Astrocyte (in vitro differentiated cells and primary cell): ENCODE measurements around the gene CHST6. TPM values are rescaled to one million over a fixed set of nuclear protein-coding genes. Genes with fewer than 3 reads are reported as not detected.
A peak's percentile ranks its signal among the peaks of the same experiment; 100 is the strongest.

Experiments used
- DNase-seq: peaks from one replicate; pipeline ENCODE4 v3.0.0-alpha.2; 2010; ENCODE audit warnings: low read depth
- FAIRE-seq: peaks from 2 replicates; lab custom pipeline; 2011; peaks lifted over from hg19 to GRCh38; lab: Jason Lieb, UNC
- H2AFZ ChIP-seq: 2 replicates; pipeline ENCODE4 v1.6.0; 2012; ENCODE audit warnings: low read depth, low read length, inconsistent platforms
- H3K27ac ChIP-seq: 2 replicates; pipeline ENCODE4 v1.5.1; 2011; ENCODE audit warnings: low read depth, low read length, inconsistent platforms
- H3K27me3 ChIP-seq: 2 replicates; pipeline ENCODE4 v1.6.0; 2011; ENCODE audit warnings: low read length, inconsistent platforms; ENCODE audit not compliant: insufficient read depth
- H3K36me3 ChIP-seq: 2 replicates; pipeline ENCODE4 v1.5.1; 2011; ENCODE audit warnings: low read length, inconsistent platforms; ENCODE audit not compliant: insufficient read depth
- H3K4me1 ChIP-seq: 2 replicates; pipeline ENCODE4 v1.5.1; 2011; ENCODE audit warnings: low read length, inconsistent platforms; ENCODE audit not compliant: insufficient read depth
- H3K4me2 ChIP-seq: 2 replicates; pipeline ENCODE4 v1.6.0; 2012; ENCODE audit warnings: low read length, inconsistent platforms
- H3K4me3 ChIP-seq: 2 replicates; pipeline ENCODE4 v1.5.1; 2011; ENCODE audit warnings: low read depth, mild to moderate bottlenecking, low read length, inconsistent platforms; ENCODE audit not compliant: insufficient read depth
- H3K79me2 ChIP-seq: 2 replicates; pipeline ENCODE4 v1.6.0; 2012; ENCODE audit warnings: mild to moderate bottlenecking, low read length, inconsistent platforms; ENCODE audit not compliant: insufficient read depth
- H3K9ac ChIP-seq: 2 replicates; pipeline ENCODE4 v1.6.0; 2012; ENCODE audit warnings: mild to moderate bottlenecking, low read length, inconsistent platforms
- H3K9me3 ChIP-seq: 2 replicates; pipeline ENCODE4 v1.5.1; 2012; ENCODE audit warnings: low read depth, mild to moderate bottlenecking, low read length, inconsistent platforms; ENCODE audit not compliant: insufficient read depth
- H4K20me1 ChIP-seq: 2 replicates; pipeline ENCODE4 v1.6.0; 2012; ENCODE audit warnings: low read length, inconsistent platforms; ENCODE audit not compliant: insufficient read depth
- H3K27ac Mint-ChIP-seq: one replicate; pipeline ENCODE4 v1.8.0; 2021; ENCODE audit warnings: mild to moderate bottlenecking, mixed read lengths; ENCODE audit not compliant: unreplicated experiment
- H3K27me3 Mint-ChIP-seq: one replicate; pipeline ENCODE4 v1.8.0; 2021; ENCODE audit warnings: low read depth, mixed read lengths; ENCODE audit not compliant: unreplicated experiment
- H3K36me3 Mint-ChIP-seq: one replicate; pipeline ENCODE4 v1.8.0; 2021; ENCODE audit warnings: low read depth, mixed read lengths; ENCODE audit not compliant: unreplicated experiment
- H3K4me1 Mint-ChIP-seq: one replicate; pipeline ENCODE4 v1.8.0; 2021; ENCODE audit warnings: low read depth, mixed read lengths; ENCODE audit not compliant: unreplicated experiment
- H3K4me3 Mint-ChIP-seq: one replicate; pipeline ENCODE4 v1.8.0; 2021; ENCODE audit warnings: mild to moderate bottlenecking, moderate library complexity, mixed read lengths; ENCODE audit not compliant: unreplicated experiment
- H3K9me3 Mint-ChIP-seq: one replicate; pipeline ENCODE4 v1.8.0; 2021; ENCODE audit warnings: mild to moderate bottlenecking, mixed read lengths; ENCODE audit not compliant: unreplicated experiment
- CTCF ChIP-seq: IDR thresholded peaks from 2 replicates; pipeline ENCODE4 v1.5.1; 2011; ENCODE audit warnings: low read depth, mild to moderate bottlenecking, inconsistent platforms, low read length, moderate library complexity; ENCODE audit not compliant: insufficient read depth
- EZH2 ChIP-seq: IDR thresholded peaks from 2 replicates; pipeline ENCODE4 v1.6.1; 2012; ENCODE audit warnings: mild to moderate bottlenecking, low read length, inconsistent platforms; ENCODE audit not compliant: insufficient read depth
- total RNA-seq: library from RNA; stranded (reverse); gene quantifications from 2 replicates; pipeline ENCODE4 v1.2.1, GENCODE V29; 2021

CHST6 gene
- total RNA-seq, 1 donor from 2014 or later: 2.5 TPM

GRCh38 chr16:75488322-75488721, 6.9 kb downstream of the CHST6 start:
- Mint-ChIP-seq H3K27me3 (no peaks in the 10 kb centered on the region), H3K27ac (peak overlapping the region; percentile 74), H3K9me3 (no peaks in the 10 kb centered on the region), H3K4me1 (peaks cover 18% of the 10 kb centered on the region), H3K36me3 (no peaks in the 10 kb centered on the region), H3K4me3 (no peak overlapping the region)
- Histone ChIP-seq H3K27me3 (peaks cover 2% of the 10 kb centered on the region), H3K79me2 (no peaks in the 10 kb centered on the region), H3K36me3 (no peaks in the 10 kb centered on the region), H3K4me2 (no peak overlapping the region), H3K9me3 (no peaks in the 10 kb centered on the region), H3K4me1 (no peaks in the 10 kb centered on the region), H3K9ac (no peak overlapping the region), H3K27ac (no peak overlapping the region), H2AFZ (no peak overlapping the region), H4K20me1 (no peaks in the 10 kb centered on the region), H3K4me3 (no peak overlapping the region)
- no peak for DNase-seq
- TF ChIP-seq CTCF: no peak
- no peak for TF ChIP-seq EZH2
- FAIRE-seq: no peak

GRCh38 chr16:75486676-75487313, 8.4 kb downstream of the CHST6 start:
- H3K27me3 Mint-ChIP-seq: no peaks in the 10 kb centered on the region
- TF ChIP-seq CTCF: no peak
- no peak for TF ChIP-seq EZH2
- no peaks in the 10 kb centered on the region for H4K20me1 ChIP-seq
- no peak overlapping the region for H3K27ac Mint-ChIP-seq
- FAIRE-seq: no peak
- H3K36me3 ChIP-seq: no peaks in the 10 kb centered on the region
- H3K4me2 ChIP-seq: no peak overlapping the region
- no peaks in the 10 kb centered on the region for H3K9me3 ChIP-seq
- H2AFZ ChIP-seq: no peak overlapping the region
- no peaks in the 10 kb centered on the region for H3K4me1 ChIP-seq
- no peaks in the 10 kb centered on the region for H3K9me3 Mint-ChIP-seq
- no peaks in the 10 kb centered on the region for H3K79me2 ChIP-seq
- no peak overlapping the region for H3K4me3 Mint-ChIP-seq
- DNase-seq: no peak
- peaks cover 2% of the 10 kb centered on the region for H3K27me3 ChIP-seq
- H3K36me3 Mint-ChIP-seq: no peaks in the 10 kb centered on the region
- no peak overlapping the region for H3K9ac ChIP-seq
- H3K27ac ChIP-seq: no peak overlapping the region
- H3K4me3 ChIP-seq: no peak overlapping the region
- H3K4me1 Mint-ChIP-seq: peaks cover 19% of the 10 kb centered on the region

GRCh38 chr16:75486014-75486675, 9.1 kb downstream of the CHST6 start:
- Histone ChIP-seq H3K4me1 (no peaks in the 10 kb centered on the region), H3K79me2 (no peaks in the 10 kb centered on the region), H2AFZ (no peak overlapping the region), H3K4me3 (no peak overlapping the region), H3K27me3 (peaks cover 2% of the 10 kb centered on the region), H3K36me3 (no peaks in the 10 kb centered on the region), H3K27ac (no peak overlapping the region), H3K9me3 (no peaks in the 10 kb centered on the region), H4K20me1 (no peaks in the 10 kb centered on the region), H3K4me2 (no peak overlapping the region), H3K9ac (no peak overlapping the region)
- Mint-ChIP-seq H3K9me3 (no peaks in the 10 kb centered on the region), H3K27me3 (peaks cover 3% of the 10 kb centered on the region), H3K4me1 (peaks cover 19% of the 10 kb centered on the region), H3K27ac (peak overlapping the region; percentile 19), H3K36me3 (peaks cover 5% of the 10 kb centered on the region), H3K4me3 (peak overlapping the region; percentile 50)
- DNase-seq: no peak
- TF ChIP-seq CTCF: no peak
- no peak for TF ChIP-seq EZH2
- FAIRE-seq: no peak
